ENCODE measurements around the gene FAM120A. TPM values are rescaled to one million over a fixed set of nuclear protein-coding genes. Genes with fewer than 3 reads are reported as not detected.

FAM120A gene
- total RNA-seq, 1 experiment from 2014 or later, result 89.6 TPM

- CTCF ChIA-PET, result no interaction called here
- no peak for ATAC-seq
- no peak for DNase-seq
- H3K9me2 ChIP-seq (replicated peaks; ENCODE audit: low read length), result no peaks in the 10 kb centered on the region
- H3K4me1 ChIP-seq (ENCODE audit: insufficient read depth, low read length), result no peaks in the 10 kb centered on the region
- H3K4me2 ChIP-seq (ENCODE audit: low read length), result no peak overlapping the region
- no peaks in the 10 kb centered on the region for H3K9me3 ChIP-seq (ENCODE audit: low read length)
- no peak overlapping the region for H3K4me3 ChIP-seq (ENCODE audit: low read length)
- no peak overlapping the region for H3K9ac ChIP-seq (ENCODE audit: low read length)
- no peak overlapping the region for H2AFZ ChIP-seq (ENCODE audit: low read length)
- peaks cover 33% of the 10 kb centered on the region for H3K79me2 ChIP-seq (ENCODE audit: low read length)
- no TSS peak for BruUV-seq (replicated peaks)
- H4K20me1 ChIP-seq (ENCODE audit: low read length), result no peaks in the 10 kb centered on the region
- intact Hi-C loops (cut with micrococcal nuclease), result no loop called here
- H3F3A ChIP-seq (ENCODE audit: low read length, unreplicated experiment), result no peaks in the 10 kb centered on the region
- no peak for TF ChIP-seq EZH2phosphoT487 (IDR thresholded peaks at IDR 0.05; ENCODE audit: borderline replicate concordance, low read length)
- no peak for TF ChIP-seq EZH2 (IDR thresholded peaks at IDR 0.05; ENCODE audit: low read length, unreplicated experiment)
- no peak for TF ChIP-seq CTCF (conservative IDR thresholded peaks at IDR 0.05; ENCODE audit: low read depth, low read length)
- H3K27ac ChIP-seq (ENCODE audit: low read length), result no peak overlapping the region
- H3K27me3 ChIP-seq (ENCODE audit: low read length), result no peaks in the 10 kb centered on the region
- POLR2A ChIA-PET (ENCODE audit: unreplicated experiment), result no interaction called here
- H3K36me3 ChIP-seq (ENCODE audit: low read depth, low read length), result peaks cover 12% of the 10 kb centered on the region
Observed at GRCh38 chr9:93503381-93503780, 51.9 kb downstream of the FAM120A start.

- H3K9ac ChIP-seq (ENCODE audit: low read length), result no peak overlapping the region
- no peaks in the 10 kb centered on the region for H4K20me1 ChIP-seq (ENCODE audit: low read length)
- peaks cover 44% of the 10 kb centered on the region for H3K79me2 ChIP-seq (ENCODE audit: low read length)
- no peak overlapping the region for H2AFZ ChIP-seq (ENCODE audit: low read length)
- H3K36me3 ChIP-seq (ENCODE audit: low read depth, low read length), result peaks cover 8% of the 10 kb centered on the region
- CTCF ChIA-PET, result no interaction called here
- POLR2A ChIA-PET (ENCODE audit: unreplicated experiment), result no interaction called here
- intact Hi-C loops (cut with micrococcal nuclease), result no loop called here
- H3K9me2 ChIP-seq (replicated peaks; ENCODE audit: low read length), result no peaks in the 10 kb centered on the region
- no peaks in the 10 kb centered on the region for H3F3A ChIP-seq (ENCODE audit: low read length, unreplicated experiment)
- H3K4me2 ChIP-seq (ENCODE audit: low read length), result no peak overlapping the region
- no TSS peak for BruUV-seq (replicated peaks)
- H3K27me3 ChIP-seq (ENCODE audit: low read length), result no peaks in the 10 kb centered on the region
- H3K4me3 ChIP-seq (ENCODE audit: low read length), result no peak overlapping the region
- no peaks in the 10 kb centered on the region for H3K4me1 ChIP-seq (ENCODE audit: insufficient read depth, low read length)
- ATAC-seq, result no peak
- no peaks in the 10 kb centered on the region for H3K9me3 ChIP-seq (ENCODE audit: low read length)
- TF ChIP-seq EZH2 (IDR thresholded peaks at IDR 0.05; ENCODE audit: low read length, unreplicated experiment) (no peak), CTCF (conservative IDR thresholded peaks at IDR 0.05; ENCODE audit: low read depth, low read length) (no peak), EZH2phosphoT487 (IDR thresholded peaks at IDR 0.05; ENCODE audit: borderline replicate concordance, low read length) (no peak)
- H3K27ac ChIP-seq (ENCODE audit: low read length), result no peak overlapping the region
- DNase-seq, result no peak
Observed at GRCh38 chr9:93505541-93506132, 54.2 kb downstream of the FAM120A start.

- no peaks in the 10 kb centered on the region for H3F3A ChIP-seq (ENCODE audit: low read length, unreplicated experiment)
- H3K9me3 ChIP-seq (ENCODE audit: low read length), result no peaks in the 10 kb centered on the region
- no peaks in the 10 kb centered on the region for H3K4me1 ChIP-seq (ENCODE audit: insufficient read depth, low read length)
- no peaks in the 10 kb centered on the region for H3K9me2 ChIP-seq (replicated peaks; ENCODE audit: low read length)
- no peak overlapping the region for H2AFZ ChIP-seq (ENCODE audit: low read length)
- H3K27ac ChIP-seq (ENCODE audit: low read length), result no peak overlapping the region
- ChIA-PET POLR2A (ENCODE audit: unreplicated experiment) (no interaction called here), CTCF (no interaction called here)
- no peak overlapping the region for H3K4me2 ChIP-seq (ENCODE audit: low read length)
- BruUV-seq (replicated peaks), result no TSS peak
- H3K27me3 ChIP-seq (ENCODE audit: low read length), result no peaks in the 10 kb centered on the region
- no peak overlapping the region for H3K9ac ChIP-seq (ENCODE audit: low read length)
- no peak for DNase-seq
- no peak for ATAC-seq
- TF ChIP-seq EZH2 (IDR thresholded peaks at IDR 0.05; ENCODE audit: low read length, unreplicated experiment), result no peak
- no peak for TF ChIP-seq CTCF (conservative IDR thresholded peaks at IDR 0.05; ENCODE audit: low read depth, low read length)
- TF ChIP-seq EZH2phosphoT487 (IDR thresholded peaks at IDR 0.05; ENCODE audit: borderline replicate concordance, low read length), result no peak
- H3K36me3 ChIP-seq (ENCODE audit: low read depth, low read length), result peaks cover 7% of the 10 kb centered on the region; the same call in 1 of the 2 replicates
- H4K20me1 ChIP-seq (ENCODE audit: low read length), result no peaks in the 10 kb centered on the region
- H3K4me3 ChIP-seq (ENCODE audit: low read length), result no peak overlapping the region
- intact Hi-C loops (cut with micrococcal nuclease), result no loop called here
- peaks cover 50% of the 10 kb centered on the region for H3K79me2 ChIP-seq (ENCODE audit: low read length)
Observed at GRCh38 chr9:93507768-93508167, 56.3 kb downstream of the FAM120A start.

Measured in PC-3 (cell line).